Muscle layer of duodenum (tissue), 2 donors: Measurements from ENCODE around the gene CHRM4.
"Not testable (repeated sequence)": the region's sequence is repeated elsewhere in the genome, so short reads cannot be mapped to it uniquely, and the experiment has no call there.

Source experiments
- H3K27ac ChIP-seq: one replicate; pipeline ENCODE4 v1.7.0; 2013; ENCODE audit warnings: mild to moderate bottlenecking, low read length
- H3K27me3 ChIP-seq: one replicate; pipeline ENCODE4 v1.7.0; 2013; ENCODE audit warnings: low read depth, mild to moderate bottlenecking, control low read depth, low read length
- H3K36me3 ChIP-seq, 2 donors: one replicate each; pipeline ENCODE4 v1.7.0; 2013; ENCODE audit warnings: low read length in 2 of 2, control low read depth in 1 of 2, mild to moderate bottlenecking in 1 of 2; ENCODE audit not compliant: insufficient read depth in 2 of 2, control insufficient read depth in 1 of 2
- H3K4me1 ChIP-seq, 2 donors: one replicate each; pipeline ENCODE4 v1.7.0; 2013; ENCODE audit warnings: low read length in 2 of 2, mild to moderate bottlenecking in 2 of 2, control low read depth in 1 of 2, moderate library complexity in 1 of 2; ENCODE audit not compliant: insufficient read depth in 2 of 2, control insufficient read depth in 1 of 2
- H3K4me3 ChIP-seq, 2 donors: one replicate each; pipeline ENCODE4 v1.7.0; 2013; ENCODE audit warnings: low read length in 2 of 2, low read depth in 1 of 2, mild to moderate bottlenecking in 1 of 2
- H3K9me3 ChIP-seq, 2 donors: one replicate each; pipeline ENCODE4 v1.7.0; 2013; ENCODE audit warnings: low read length in 2 of 2, control low read depth in 1 of 2, mild to moderate bottlenecking in 1 of 2; ENCODE audit not compliant: control insufficient read depth in 1 of 2
- donor health status: healthy.

CHRM4 gene

DNA sequence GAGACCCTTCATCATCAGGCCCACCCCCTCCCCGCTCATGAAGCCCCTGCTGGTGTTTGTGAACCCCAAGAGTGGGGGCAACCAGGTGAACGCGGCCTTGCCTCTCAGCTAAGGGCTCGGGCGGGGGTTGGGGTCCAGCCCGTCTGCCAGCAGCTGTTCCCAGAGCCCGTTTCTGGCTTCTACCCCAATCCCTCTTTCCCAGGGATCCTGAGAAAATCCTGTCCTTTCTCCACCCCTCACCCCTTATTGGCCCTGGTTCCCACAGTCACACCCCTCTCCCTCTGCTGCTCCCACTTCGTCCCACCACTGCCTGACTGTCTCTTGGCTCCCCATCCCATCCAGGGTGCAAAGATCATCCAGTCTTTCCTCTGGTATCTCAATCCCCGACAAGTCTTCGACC lies 19.5 kb downstream of the CHRM4 start:
- Histone ChIP-seq H3K4me1 (peaks cover 0 to 2% of the 10 kb centered on the region in 2 donors), H3K27me3 (no peaks in the 10 kb centered on the region), H3K27ac (no peak overlapping the region), H3K4me3 (no peak overlapping the region), H3K36me3 (peaks cover 19 to 79% of the 10 kb centered on the region in 2 donors), H3K9me3 (no peaks in the 10 kb centered on the region)

DNA sequence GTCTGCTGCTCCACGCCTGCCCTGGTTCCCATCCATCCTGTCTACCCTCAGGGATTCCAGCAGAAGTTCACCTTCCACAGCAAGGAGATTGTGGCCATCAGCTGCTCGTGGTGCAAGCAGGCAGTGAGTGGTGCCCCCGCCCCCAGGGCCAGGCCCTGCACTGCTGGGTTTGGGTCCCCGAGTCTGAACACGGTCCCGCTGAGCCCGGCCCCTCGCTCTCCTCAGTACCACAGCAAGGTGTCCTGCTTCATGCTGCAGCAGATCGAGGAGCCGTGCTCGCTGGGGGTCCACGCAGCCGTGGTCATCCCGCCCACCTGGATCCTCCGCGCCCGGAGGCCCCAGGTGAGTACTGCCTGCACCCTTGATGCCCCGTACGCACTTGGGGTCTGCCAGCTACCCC lies 20.3 kb downstream of the CHRM4 start:
- H3K27ac ChIP-seq, H3K9me3 ChIP-seq, H3K4me3 ChIP-seq, H3K4me1 ChIP-seq, H3K27me3 ChIP-seq: not testable (repeated sequence)
- peaks cover 19 to 71% of the 10 kb centered on the region in 2 donors for H3K36me3 ChIP-seq

DNA sequence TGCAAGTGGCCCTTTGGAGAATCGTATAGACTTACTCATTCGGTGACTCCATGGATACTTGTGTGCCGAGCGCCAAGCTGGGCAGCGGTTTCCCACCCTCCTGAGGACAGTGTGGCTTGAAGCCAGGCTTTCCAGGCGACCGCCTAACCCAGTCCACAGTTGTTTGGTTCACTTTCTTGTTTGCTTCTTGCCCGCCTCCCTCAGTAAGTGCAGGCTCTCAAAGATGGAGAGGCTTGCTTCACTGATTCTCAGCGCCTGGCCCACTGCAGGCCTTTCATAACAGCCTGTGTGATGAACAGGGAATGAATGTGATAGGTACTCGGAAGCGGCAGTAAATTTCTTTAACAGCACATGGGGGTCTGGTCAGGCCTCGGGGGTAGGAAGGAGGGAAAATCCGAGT lies 21.3 kb downstream of the CHRM4 start:
- no peak overlapping the region for H3K27ac ChIP-seq
- peaks cover 19 to 61% of the 10 kb centered on the region in 2 donors for H3K36me3 ChIP-seq
- H3K27me3 ChIP-seq, result no peaks in the 10 kb centered on the region
- no peaks in the 10 kb centered on the region for H3K9me3 ChIP-seq
- peaks cover 0 to 10% of the 10 kb centered on the region in 2 donors for H3K4me1 ChIP-seq
- no peak overlapping the region for H3K4me3 ChIP-seq

DNA sequence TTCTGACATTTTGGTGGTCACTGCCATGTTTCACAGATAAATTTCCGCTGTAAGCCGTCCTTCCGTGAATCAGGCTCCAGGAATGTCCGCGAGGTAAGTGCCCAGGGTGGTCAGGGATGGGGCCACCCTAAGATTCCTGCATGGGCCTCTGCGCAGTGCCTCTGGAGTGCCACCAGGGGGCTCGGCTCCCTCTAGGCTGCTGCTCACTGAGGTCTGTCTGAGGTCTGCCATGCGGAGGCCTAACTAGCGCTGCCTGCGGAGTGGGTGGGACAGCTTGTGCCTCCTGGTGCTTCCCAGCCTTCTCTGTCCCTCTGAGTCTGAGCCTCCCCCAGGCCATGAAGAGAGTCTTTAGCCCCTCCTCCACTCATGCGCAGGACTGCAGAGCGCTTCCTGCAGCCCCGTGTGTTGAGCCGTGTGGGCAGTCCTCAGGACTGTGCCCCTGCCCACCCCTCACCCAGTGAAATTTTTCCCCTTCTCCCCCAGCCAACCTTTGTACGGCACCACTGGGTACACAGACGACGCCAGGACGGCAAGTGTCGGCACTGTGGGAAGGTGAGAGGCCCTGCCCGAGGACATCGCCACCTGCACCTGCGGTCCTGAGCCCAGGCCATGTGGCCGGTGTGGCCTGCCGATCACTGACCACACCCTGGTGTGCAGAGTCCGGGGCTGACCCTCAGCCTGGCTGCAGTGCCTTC lies 22.0 kb downstream of the CHRM4 start:
- H3K4me1 ChIP-seq, result peaks cover 0 to 10% of the 10 kb centered on the region in 2 donors
- peaks cover 16 to 55% of the 10 kb centered on the region in 2 donors for H3K36me3 ChIP-seq
- H3K27me3 ChIP-seq, result no peaks in the 10 kb centered on the region
- H3K4me3 ChIP-seq, result no peak overlapping the region
- H3K9me3 ChIP-seq, result no peaks in the 10 kb centered on the region
- no peak overlapping the region for H3K27ac ChIP-seq

DNA sequence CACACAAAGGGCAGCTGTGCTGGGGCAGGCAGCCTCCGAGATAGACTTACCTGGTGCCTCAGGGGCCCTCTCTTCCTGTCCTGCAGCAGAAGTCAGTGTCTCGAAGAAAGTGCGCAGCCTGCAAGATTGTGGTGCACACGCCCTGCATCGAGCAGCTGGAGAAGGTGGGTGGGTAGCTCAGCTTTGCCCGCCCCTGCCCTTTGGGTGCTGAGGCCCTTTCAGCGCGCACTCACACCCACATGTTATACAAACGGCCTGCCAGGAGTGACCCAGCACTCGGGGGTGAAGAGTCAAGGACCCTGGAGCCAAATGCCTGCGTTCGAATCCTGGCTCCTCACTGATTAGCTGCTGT lies 23.7 kb downstream of the CHRM4 start:
- peaks cover 2 to 20% of the 10 kb centered on the region in 2 donors for H3K4me1 ChIP-seq
- peaks cover 16 to 41% of the 10 kb centered on the region in 2 donors for H3K36me3 ChIP-seq
- H3K9me3 ChIP-seq, result no peaks in the 10 kb centered on the region
- H3K27ac ChIP-seq, result no peak overlapping the region
- H3K27me3 ChIP-seq, result no peaks in the 10 kb centered on the region
- H3K4me3 ChIP-seq, result no peak overlapping the region

DNA sequence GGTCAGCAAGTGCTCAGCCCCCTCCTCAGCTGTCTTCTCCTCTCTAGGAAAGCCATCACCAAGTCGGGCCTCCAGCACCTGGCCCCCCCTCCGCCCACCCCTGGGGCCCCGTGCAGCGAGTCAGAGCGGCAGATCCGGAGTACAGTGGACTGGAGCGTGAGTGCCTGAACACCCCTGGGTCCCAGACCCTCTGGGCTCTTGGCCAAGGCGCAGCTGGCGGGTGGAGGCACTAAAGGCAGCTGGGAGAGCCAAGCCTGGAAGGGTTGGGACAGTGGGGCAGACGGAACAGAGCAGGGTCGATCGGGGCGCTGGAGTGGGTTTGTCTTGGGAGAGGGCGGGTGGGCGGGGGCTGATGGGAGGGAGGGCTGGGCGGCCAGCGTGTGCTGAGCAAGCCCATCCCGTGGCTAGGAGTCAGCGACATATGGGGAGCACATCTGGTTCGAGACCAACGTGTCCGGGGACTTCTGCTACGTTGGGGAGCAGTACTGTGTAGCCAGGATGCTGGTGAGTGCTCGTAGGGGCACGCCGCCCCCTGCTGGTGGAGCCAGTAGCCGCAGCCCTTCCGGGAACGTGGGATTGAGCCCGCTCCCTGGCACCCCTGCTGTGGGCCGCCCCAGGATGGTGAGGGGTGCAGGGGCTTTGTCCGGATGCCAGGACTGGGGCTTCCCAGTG lies 24.2 kb downstream of the CHRM4 start:
- H3K27ac ChIP-seq, result no peak overlapping the region

DNA sequence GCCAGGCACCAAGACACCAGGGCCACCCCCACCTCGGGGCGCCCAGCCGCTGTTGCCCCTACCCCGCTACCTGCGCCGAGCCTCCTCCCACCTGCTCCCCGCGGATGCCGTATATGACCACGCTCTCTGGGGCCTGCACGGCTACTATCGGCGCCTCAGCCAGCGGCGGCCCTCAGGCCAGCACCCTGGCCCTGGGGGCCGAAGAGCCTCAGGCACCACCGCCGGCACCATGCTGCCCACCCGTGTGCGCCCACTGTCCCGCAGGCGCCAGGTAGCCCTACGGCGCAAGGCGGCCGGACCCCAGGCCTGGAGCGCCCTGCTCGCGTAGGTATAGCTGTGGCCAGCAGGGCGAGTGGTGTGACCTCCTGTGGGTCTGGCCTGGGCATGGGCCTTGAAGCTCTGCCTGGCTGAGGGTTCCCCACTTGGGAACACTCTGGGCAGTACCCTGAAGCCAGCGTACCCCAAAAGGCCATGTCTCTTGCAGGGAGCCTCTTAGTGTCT lies 24.9 kb downstream of the CHRM4 start:
- H3K27ac ChIP-seq, result no peak overlapping the region
- no peak overlapping the region for H3K4me3 ChIP-seq
- no peaks in the 10 kb centered on the region for H3K27me3 ChIP-seq
- peaks cover 12 to 30% of the 10 kb centered on the region in 2 donors for H3K36me3 ChIP-seq
- H3K4me1 ChIP-seq, result peaks cover 9 to 31% of the 10 kb centered on the region in 2 donors
- H3K9me3 ChIP-seq, result no peaks in the 10 kb centered on the region

More for the DNA sequence above, 24.2 kb downstream of the CHRM4 start:
- Histone ChIP-seq H3K4me1 (peaks cover 7 to 25% of the 10 kb centered on the region in 2 donors), H3K36me3 (peaks cover 16 to 36% of the 10 kb centered on the region in 2 donors), H3K9me3 (no peaks in the 10 kb centered on the region), H3K4me3 (no peak overlapping the region), H3K27me3 (no peaks in the 10 kb centered on the region)

DNA sequence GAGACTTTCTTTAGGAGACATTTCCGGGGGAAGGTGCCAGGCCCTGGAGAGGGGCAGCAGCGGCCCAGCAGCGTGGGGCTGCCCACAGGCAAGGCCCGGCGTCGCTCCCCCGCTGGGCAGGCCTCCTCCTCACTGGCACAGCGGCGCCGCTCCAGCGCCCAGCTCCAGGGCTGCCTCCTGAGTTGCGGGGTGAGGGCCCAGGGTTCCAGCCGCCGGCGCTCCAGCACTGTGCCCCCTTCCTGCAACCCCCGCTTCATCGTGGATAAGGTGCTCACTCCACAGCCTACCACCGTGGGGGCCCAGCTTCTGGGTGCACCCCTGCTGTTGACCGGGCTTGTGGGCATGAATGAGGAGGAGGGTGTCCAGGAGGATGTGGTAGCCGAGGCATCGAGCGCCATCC lies 25.3 kb downstream of the CHRM4 start:
- Histone ChIP-seq H3K9me3 (no peaks in the 10 kb centered on the region), H3K4me1 (peaks cover 9 to 34% of the 10 kb centered on the region in 2 donors), H3K4me3 (no peak overlapping the region), H3K27me3 (no peaks in the 10 kb centered on the region), H3K36me3 (peaks cover 9 to 25% of the 10 kb centered on the region in 2 donors), H3K27ac (no peak overlapping the region)

DNA sequence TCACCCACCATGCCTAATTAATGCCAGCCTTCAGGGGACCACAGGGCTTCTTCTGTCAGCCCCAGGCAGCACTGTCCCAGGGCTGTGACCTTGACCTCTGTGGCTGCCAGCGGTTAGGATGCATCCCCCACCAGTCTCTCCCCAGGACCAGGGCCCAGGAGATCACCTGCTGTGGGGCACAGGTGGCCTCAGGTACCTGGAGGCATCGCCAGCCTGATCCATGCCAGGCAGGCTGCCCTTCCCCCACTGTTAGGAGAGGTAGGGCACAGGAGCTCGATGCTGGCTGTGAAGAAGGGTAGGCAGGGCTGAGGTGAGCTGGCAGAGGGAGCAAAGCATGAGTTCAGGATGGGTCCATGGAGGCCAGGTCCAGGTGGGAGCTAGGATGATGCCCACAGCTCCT lies 26.8 kb downstream of the CHRM4 start:
- H3K4me3 ChIP-seq, result no peak overlapping the region
- H3K27me3 ChIP-seq, result no peaks in the 10 kb centered on the region
- H3K9me3 ChIP-seq, result no peaks in the 10 kb centered on the region
- H3K4me1 ChIP-seq, result peaks cover 12 to 44% of the 10 kb centered on the region in 2 donors
- no peak overlapping the region for H3K27ac ChIP-seq
- peaks cover 5 to 14% of the 10 kb centered on the region in 2 donors for H3K36me3 ChIP-seq

DNA sequence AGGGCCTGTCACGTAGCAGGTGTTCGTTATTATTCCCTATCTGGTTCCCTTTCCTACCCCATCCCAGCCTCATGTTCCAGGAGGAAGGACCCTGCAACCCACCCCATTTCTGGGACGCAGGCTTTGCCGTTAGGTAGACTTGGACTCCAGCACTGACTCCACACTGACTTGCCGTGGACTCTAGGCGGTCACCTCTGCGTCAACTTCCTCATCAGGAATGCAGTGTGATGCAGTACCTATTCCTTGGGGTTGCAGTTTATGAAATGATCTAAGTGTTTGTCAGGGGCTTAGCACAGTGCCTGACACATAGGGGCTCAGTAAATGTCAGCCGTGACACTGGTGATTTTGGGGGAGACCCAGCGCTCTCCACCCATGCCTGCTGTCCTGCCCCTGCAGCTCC lies 27.5 kb downstream of the CHRM4 start:
- H3K9me3 ChIP-seq, result no peaks in the 10 kb centered on the region
- no peak overlapping the region for H3K4me3 ChIP-seq
- peaks cover 12 to 44% of the 10 kb centered on the region in 2 donors for H3K4me1 ChIP-seq
- no peak overlapping the region for H3K27ac ChIP-seq
- H3K36me3 ChIP-seq, result peaks cover 5 to 9% of the 10 kb centered on the region in 2 donors
- no peaks in the 10 kb centered on the region for H3K27me3 ChIP-seq

DNA sequence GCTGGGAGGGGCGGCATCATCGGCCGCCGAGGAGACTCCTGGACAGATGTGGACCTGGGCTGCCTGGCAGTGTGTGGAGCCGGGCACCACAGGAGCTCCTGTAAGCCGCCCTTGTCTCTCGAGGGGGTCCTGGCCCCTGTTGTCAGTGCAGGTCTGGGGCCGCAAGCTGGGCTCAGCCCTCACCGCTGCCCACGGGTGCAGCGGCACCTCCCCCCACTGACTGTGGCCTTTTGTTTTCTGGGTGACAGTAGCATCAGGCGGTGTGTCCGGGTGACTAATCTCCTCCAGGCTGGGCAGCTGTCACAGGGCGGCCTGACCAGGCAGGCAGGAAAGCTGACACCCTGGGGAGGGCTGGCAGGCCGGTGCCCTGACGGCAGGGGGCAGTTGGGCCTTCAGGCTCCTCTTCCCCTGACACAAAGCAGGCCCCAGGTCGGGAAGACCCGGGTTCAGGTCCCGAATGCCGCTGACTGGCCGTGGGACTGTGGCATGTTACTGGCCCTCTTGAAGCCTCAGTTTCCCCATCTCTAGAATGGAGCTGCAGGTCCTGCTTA lies 28.0 kb downstream of the CHRM4 start:
- Histone ChIP-seq H3K9me3 (no peaks in the 10 kb centered on the region), H3K36me3 (peaks cover 5 to 7% of the 10 kb centered on the region in 2 donors), H3K27me3 (no peaks in the 10 kb centered on the region), H3K4me3 (peak overlapping the region in 1 of 2 donors; percentile 60), H3K4me1 (peaks cover 12 to 44% of the 10 kb centered on the region in 2 donors), H3K27ac (peak overlapping the region; percentile 51)
